ENCODE results near the gene ALDH2.

GRCh38 chr12:111784953-111785352 lies 18.2 kb downstream of the ALDH2 start:
- no peak for TF ChIP-seq POLR2A (IDR thresholded peaks at IDR 0.05)
- TF ChIP-seq, protein P1, sequence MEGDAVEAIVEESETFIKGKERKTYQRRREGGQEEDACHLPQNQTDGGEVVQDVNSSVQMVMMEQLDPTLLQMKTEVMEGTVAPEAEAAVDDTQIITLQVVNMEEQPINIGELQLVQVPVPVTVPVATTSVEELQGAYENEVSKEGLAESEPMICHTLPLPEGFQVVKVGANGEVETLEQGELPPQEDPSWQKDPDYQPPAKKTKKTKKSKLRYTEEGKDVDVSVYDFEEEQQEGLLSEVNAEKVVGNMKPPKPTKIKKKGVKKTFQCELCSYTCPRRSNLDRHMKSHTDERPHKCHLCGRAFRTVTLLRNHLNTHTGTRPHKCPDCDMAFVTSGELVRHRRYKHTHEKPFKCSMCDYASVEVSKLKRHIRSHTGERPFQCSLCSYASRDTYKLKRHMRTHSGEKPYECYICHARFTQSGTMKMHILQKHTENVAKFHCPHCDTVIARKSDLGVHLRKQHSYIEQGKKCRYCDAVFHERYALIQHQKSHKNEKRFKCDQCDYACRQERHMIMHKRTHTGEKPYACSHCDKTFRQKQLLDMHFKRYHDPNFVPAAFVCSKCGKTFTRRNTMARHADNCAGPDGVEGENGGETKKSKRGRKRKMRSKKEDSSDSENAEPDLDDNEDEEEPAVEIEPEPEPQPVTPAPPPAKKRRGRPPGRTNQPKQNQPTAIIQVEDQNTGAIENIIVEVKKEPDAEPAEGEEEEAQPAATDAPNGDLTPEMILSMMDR (IDR thresholded peaks at IDR 0.05), result no peak
- TF ChIP-seq EP300 (IDR thresholded peaks at IDR 0.05), result no peak
